A172 (cell line): Measurements from ENCODE around the gene PROX1. TPM values are rescaled to one million over a fixed set of nuclear protein-coding genes. Genes with fewer than 3 reads are reported as not detected.
"Not testable (repeated sequence)": the region's sequence is repeated elsewhere in the genome, so short reads cannot be mapped to it uniquely, and the experiment has no call there.

Source experiments
- DNase-seq: peaks from one replicate; pipeline ENCODE4 v3.0.0-alpha.2; 2015; ENCODE audit warnings: low spot score
- total RNA-seq: library from RNA; depleted of rRNA; stranded (reverse); fragments of >200 nt; shearing (Covaris generic); gene quantifications from 2 replicates; pipeline ENCODE4 v1.2.3, GENCODE V29; 2014

Gene PROX1
- total RNA-seq, 1 experiment from 2014 or later = not detected

DNA sequence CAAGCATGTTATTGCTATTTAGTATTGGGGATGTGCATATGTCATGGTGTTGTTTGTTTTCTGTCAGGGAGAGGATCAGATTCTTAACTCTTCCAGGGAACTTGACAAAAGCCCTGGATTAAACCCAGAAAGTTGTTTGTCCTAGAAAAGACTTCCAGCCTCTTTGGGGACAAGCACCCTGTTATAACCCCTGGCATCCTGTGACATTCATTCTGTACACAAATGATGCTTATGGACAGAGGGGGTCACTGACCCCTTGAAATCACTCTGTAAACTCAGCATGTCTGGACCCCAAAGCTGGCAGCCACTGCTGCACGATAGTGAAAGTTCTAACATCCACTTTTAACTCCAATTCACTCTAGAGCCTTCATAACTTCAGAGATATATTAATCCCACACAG is 81.2 kb downstream of the PROX1 start:
- DNase-seq = no peak

DNA sequence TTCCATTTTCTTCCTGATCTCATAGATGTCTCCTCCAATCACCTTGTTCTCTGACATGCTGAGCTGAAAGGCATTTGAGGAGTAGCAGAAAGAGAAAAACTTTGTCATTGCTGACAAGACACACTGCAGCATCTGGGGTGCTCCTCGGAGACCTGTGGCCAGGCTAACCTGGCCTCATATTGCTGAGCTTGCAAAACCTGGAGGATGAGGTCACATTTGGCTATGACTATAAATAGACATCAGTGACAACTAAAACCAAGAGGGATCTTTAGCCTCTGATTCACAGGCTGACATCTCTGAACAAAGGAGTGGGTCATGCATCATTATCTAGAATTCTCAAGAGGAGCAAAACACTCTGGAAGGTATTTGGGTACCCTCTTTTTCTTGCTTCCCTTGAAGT is 83.7 kb downstream of the PROX1 start:
- DNase-seq = peak; percentile 12

DNA sequence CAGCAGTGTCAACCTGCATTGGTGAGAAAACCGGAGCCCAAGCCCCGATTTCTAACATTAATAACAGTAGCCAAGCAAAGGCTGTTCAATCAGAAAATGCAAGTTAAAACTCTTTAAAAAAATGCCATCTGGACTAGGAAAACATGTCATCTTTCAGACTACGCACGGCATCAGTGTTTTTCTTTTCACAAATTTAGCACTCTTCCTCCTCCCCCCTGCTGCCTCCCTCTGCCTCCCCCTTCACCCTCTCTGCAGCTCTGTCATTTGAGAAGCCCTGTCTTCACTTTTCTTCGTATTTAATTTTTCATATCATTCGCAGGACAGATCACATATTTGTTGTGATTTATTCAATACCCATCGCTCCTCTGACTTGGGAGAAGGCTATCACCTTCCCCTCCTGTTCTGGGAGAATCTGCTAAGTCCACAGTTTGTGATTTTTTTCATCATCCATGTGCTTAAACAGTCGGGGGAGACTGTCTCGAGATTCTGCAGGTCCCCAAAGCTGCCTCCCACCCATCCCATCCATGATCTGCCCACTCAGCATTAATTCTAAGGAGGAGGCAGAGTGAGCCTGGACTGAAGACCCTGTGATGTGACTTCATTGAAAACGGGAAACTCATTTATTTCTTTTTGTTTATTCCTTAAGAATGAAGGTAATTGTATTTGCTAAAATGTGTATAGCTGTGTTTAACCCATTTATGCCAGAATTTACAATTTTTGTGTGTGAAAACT is 84.8 kb downstream of the PROX1 start:
- no peak for DNase-seq

DNA sequence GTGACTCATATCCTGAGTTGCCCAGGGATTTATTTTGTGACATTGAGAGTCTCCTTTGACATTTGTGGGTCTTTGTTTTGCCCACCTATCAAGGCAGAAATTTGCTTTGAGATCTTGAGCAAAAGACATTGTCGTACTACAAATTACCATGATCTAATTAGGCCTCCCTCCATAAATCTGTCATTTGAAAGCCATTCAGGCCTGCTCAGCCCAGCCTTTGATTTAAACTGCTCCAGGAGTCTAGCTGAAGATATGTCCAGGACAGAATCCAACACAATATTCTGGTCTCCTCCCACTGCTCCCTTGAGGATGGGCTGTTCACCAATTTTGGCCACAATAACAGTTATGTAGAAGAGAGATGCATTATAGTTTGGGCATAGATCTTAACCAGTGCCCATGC is 86.7 kb downstream of the PROX1 start:
- peak; percentile 31 for DNase-seq

DNA sequence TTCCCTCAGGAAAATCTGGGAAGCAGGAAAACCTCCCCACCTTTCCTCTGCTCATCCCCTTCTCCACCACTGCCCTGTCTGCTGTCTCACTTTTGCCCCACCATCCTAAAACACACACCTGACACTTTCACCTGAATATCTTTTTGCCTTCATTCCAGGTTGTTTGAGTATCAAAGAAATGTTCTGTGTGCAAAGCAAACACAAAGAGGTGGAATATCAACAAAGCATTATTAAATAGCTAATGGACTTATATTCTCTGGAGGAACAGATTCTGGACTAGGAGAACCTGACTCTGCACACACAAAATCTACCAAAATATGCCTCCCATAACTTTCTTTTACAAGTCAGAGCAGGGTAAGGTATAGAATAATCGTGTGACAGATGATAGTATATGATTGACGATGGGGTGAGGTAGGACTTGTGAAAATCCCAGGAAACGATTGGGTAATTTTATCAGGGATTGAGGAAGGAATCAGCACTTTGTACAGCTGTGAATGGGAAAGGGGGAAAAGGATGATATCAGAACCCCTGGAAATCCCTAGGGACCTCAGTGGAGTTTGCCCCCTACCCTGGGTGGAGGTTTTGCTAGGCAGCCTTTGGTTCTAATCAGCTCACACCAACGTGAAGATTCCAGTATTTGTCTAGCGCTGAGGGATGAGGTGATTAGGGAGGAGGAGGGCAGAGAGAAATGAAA is 87.7 kb downstream of the PROX1 start:
- no peak for DNase-seq

DNA sequence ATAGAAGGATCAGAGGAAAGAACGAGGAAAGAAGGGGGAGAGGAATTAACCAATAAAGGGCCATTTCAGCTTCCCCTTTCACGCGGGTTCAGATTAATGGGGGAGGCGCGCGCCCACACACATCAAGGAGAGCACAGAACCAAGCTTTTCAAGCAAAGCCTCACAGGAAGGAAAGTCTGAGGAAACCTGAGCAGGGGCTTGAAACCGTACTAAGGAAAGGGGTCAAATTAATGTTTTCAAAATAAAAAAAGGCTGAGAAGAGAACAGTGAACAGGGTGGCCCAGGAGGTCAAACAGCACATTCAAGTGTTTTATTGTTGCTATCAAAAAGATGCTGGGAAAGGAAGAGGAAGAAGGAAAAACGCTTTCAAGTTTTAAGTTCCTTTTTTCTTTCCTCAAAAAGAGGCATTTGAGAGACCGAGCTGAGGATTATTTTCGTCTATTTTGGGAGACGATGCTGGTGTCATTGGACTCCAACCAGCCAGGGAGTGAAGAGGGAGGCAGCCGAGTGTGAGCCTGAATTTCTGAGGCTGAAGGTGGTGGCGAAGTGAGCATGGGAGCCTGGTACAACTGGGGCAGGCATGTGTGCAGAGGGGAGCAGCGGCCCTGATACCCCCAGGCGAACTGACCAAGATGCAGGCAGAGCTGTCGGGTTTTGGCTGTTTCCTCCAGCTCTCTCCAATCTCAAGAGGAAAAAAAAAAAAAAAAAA is 88.4 kb downstream of the PROX1 start:
- no peak for DNase-seq

DNA sequence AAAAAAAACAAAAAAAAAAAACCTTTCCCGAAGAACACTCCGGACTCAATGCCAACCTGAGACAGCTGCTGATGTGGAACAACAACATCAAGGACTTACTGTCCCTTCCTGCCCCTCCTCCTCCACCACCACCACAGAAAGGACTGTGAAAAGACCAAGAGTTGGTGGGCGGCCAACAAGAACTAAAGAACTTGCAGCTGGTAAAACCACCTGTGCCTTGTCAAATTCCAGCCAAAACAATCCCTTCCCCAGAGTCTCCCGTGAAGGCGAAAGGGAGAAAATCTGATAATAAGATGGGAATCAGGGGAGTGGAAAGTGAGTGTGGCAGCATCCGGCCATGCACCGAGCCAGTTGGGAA is 88.9 kb downstream of the PROX1 start:
- no peak for DNase-seq

DNA sequence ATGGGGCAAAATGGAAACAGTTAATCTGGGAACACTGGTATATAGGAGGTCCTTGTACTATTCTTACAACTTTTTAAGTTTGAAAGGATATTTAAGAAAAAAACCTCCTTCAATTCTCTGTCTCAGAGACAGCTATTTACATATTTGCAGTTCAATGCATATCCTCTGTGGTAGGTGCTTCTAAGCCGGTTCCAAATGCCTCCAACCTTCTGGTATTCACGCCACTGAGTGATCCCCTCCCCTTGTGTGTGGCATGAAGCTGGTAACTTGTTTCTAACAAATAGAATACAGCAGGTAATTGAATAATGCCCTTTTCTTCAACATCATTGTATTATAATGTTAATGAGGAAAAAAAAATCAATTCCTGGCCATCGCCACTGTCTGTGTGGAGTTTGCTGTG is 91.2 kb downstream of the PROX1 start:
- no peak for DNase-seq

DNA sequence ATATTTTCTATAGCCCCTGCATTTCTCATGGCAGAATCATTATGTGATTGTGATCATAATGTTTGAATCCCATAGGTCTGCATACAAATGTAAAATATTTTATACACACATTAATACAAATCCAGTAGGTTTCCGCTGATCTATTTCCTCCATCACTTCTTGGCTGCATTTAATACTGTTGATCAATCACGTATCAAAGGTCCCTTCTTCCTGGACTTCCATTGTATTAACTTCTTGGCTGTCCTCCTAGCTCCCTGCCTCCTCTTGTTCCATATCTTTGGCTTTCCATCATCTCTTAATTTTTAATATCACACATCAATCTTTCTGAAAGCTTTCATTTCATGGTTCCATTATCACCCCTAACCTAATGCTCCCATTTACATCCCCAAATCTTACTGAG is 97.6 kb downstream of the PROX1 start:
- DNase-seq = no peak

DNA sequence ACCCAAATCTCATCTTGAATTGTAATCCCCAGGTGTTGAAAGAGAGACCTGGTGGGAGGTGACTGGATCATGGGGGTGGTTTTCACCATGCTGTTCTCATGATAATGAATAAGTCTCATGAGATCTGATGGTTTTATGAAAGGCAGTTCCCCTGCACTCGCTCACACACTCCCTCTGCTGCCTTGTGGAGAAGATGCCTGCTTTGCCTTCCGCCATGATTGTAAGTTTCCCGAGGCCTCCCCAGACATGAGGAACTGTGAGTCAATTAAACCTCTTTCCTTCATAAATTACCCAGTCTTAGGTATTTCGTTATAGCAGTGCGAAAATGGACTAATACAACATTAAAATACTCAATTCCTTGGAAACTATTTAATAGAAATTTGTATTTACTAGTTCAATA is 99.2 kb downstream of the PROX1 start:
- no peak for DNase-seq

DNA sequence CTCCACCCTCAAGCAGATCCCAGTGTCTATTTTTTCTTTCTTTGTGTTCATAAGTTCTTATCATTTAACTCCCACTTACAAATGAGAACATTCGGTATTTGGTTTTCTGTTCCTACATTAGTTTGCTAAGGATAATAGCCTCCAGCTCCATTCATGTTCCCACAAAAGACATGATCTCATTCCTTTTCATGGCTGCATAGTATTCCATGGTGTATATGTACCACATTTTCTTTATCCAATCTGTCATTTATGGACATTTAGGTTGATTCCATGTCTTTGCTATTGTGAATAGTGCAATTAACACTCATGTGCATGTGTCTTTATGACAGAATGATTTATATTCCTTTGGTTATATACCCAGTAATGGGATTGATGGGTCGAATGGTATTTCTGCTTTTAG is 101.2 kb downstream of the PROX1 start:
- DNase-seq = not testable (repeated sequence)
